ENCODE measurements around the gene DRAXIN. TPM values are rescaled to one million over a fixed set of nuclear protein-coding genes. Genes with fewer than 3 reads are reported as not detected.

Gene DRAXIN
- total RNA-seq, 2 experiments from 2014 or later, result 0.15 to 0.19 TPM

DNA sequence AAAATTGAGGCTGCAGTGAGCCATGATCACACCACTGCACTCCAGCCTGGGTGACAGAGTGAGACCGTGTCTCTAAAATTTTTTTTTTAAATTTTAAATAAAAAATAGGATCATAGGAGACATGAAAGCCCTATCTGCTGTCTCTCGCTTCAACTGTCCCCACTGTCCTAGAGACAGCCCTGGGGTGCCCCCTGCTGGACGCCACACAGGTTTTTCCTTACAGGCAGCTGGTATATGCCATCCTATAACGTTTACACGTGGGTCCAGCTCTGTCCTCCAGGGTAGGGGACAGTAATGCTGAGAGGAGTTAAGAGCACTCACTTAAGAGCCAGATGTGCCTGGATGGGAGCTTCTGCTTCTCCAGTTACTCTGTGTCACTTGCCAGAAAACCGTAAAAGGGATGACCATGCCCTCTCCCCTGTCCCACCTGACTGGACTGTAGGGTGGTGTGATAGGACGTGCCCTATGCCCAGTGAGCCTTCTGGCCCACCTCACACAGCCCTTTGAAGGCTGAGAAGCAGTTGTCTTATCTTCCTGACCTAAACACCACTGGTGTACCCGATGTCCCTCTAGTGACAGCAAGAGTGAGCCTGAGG is 45.7 kb upstream of the DRAXIN start:
- Histone ChIP-seq H3K9me3 (ENCODE audit: low read length) (no peaks in the 10 kb centered on the region), H2AFZ (ENCODE audit: low read length) (no peak overlapping the region), H3K79me2 (ENCODE audit: insufficient read depth, low read depth, low read length) (no peaks in the 10 kb centered on the region), H3K9me2 (ENCODE audit: insufficient read depth, low read length) (no peaks in the 10 kb centered on the region), H3K4me2 (ENCODE audit: low read length) (no peak overlapping the region), H3K27ac (ENCODE audit: low read depth, low read length, poor library complexity, severe bottlenecking) (no peak overlapping the region), H3K4me1 (ENCODE audit: insufficient read depth, low read length, poor library complexity, severe bottlenecking) (peaks cover 19% of the 10 kb centered on the region), H4K20me1 (ENCODE audit: insufficient read depth, low read length) (no peaks in the 10 kb centered on the region), H3K4me3 (ENCODE audit: low read depth, low read length, poor library complexity, severe bottlenecking) (no peak overlapping the region), H3K36me3 (ENCODE audit: insufficient read depth, low read length) (no peaks in the 10 kb centered on the region)
- peak; percentile 81 for DNase-seq (ENCODE audit: low spot score)
- TF ChIP-seq, protein P1, sequence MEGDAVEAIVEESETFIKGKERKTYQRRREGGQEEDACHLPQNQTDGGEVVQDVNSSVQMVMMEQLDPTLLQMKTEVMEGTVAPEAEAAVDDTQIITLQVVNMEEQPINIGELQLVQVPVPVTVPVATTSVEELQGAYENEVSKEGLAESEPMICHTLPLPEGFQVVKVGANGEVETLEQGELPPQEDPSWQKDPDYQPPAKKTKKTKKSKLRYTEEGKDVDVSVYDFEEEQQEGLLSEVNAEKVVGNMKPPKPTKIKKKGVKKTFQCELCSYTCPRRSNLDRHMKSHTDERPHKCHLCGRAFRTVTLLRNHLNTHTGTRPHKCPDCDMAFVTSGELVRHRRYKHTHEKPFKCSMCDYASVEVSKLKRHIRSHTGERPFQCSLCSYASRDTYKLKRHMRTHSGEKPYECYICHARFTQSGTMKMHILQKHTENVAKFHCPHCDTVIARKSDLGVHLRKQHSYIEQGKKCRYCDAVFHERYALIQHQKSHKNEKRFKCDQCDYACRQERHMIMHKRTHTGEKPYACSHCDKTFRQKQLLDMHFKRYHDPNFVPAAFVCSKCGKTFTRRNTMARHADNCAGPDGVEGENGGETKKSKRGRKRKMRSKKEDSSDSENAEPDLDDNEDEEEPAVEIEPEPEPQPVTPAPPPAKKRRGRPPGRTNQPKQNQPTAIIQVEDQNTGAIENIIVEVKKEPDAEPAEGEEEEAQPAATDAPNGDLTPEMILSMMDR (conservative IDR thresholded peaks at IDR 0.05; ENCODE audit: low read length), result peak; percentile 81
- no peak for TF ChIP-seq EZH2phosphoT487 (IDR thresholded peaks at IDR 0.05; ENCODE audit: borderline replicate concordance, low read depth, low read length)
- no TSS peak for BruUV-seq (replicated peaks)
- intact Hi-C loops (cut with micrococcal nuclease; ENCODE audit: unreplicated experiment), result loop anchor here (10.0 kb wide), 1 partner anchor 81 kb away; no protein-coding TSS in a partner anchor
- POLR2A ChIA-PET, result no interaction called here
- CTCF ChIA-PET (ENCODE audit: unreplicated experiment), result no interaction called here

DNA sequence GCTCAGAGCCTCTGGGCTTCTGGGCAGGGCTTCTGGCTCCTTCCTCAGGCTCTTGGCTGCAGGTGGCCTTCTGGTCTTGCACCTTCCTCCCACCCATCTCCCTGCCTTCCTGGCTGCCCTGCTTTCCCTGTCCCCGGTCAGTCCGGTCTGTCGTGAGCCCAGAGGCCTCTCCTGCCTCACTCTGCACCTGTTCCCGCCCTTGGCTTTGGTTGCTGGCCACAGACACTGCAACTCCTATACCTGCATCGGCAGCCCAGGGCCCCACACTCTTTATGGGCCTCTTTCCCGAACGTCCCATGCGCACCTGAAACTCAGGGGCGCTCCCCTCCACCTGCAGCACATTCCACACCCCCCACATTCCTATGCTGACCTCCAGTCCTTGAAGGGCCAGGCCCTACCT is 45.2 kb upstream of the DRAXIN start:
- DNase-seq (ENCODE audit: low spot score), result no peak
- H3K4me3 ChIP-seq (ENCODE audit: low read depth, low read length, poor library complexity, severe bottlenecking), result no peak overlapping the region
- POLR2A ChIA-PET, result no interaction called here
- TF ChIP-seq EZH2phosphoT487 (IDR thresholded peaks at IDR 0.05; ENCODE audit: borderline replicate concordance, low read depth, low read length), result no peak
- TF ChIP-seq, protein P1 (conservative IDR thresholded peaks at IDR 0.05; ENCODE audit: low read length), result no peak
- no peaks in the 10 kb centered on the region for H3K79me2 ChIP-seq (ENCODE audit: insufficient read depth, low read depth, low read length)
- H2AFZ ChIP-seq (ENCODE audit: low read length), result no peak overlapping the region
- no peaks in the 10 kb centered on the region for H3K9me2 ChIP-seq (ENCODE audit: insufficient read depth, low read length)
- H3K36me3 ChIP-seq (ENCODE audit: insufficient read depth, low read length), result no peaks in the 10 kb centered on the region
- no peak overlapping the region for H3K27ac ChIP-seq (ENCODE audit: low read depth, low read length, poor library complexity, severe bottlenecking)
- CTCF ChIA-PET (ENCODE audit: unreplicated experiment), result no interaction called here
- no TSS peak for BruUV-seq (replicated peaks)
- no peak overlapping the region for H3K4me2 ChIP-seq (ENCODE audit: low read length)
- H3K9me3 ChIP-seq (ENCODE audit: low read length), result no peaks in the 10 kb centered on the region
- intact Hi-C loops (cut with micrococcal nuclease; ENCODE audit: unreplicated experiment), result loop anchor here (10.0 kb wide), 1 partner anchor 82 kb away; no protein-coding TSS in a partner anchor
- H3K4me1 ChIP-seq (ENCODE audit: insufficient read depth, low read length, poor library complexity, severe bottlenecking), result peaks cover 20% of the 10 kb centered on the region
- H4K20me1 ChIP-seq (ENCODE audit: insufficient read depth, low read length), result no peaks in the 10 kb centered on the region

DNA sequence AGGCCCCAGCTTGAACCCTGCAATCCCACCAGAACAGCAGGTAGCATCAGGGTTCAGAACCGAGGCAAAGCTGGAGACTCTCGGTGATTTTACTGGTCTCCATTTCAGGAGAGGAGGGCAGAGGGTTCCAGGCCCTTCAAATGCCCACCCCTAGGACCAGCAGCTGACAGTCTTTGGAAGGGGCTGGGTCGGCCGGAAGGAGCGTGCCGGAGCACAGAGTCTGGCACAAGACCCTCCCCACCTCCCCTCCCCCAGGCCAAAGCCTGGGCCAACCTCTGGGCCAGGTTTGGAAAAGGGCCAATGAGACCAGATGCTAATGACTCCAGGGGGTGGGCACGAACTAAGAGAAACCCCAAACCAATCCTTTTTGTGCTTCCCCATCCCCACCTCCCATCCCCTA is 44.2 kb upstream of the DRAXIN start:
- POLR2A ChIA-PET, result no interaction called here

More for the DNA sequence above, 44.2 kb upstream of the DRAXIN start:
- CTCF ChIA-PET (ENCODE audit: unreplicated experiment), result no interaction called here
- Histone ChIP-seq H4K20me1 (ENCODE audit: insufficient read depth, low read length) (no peaks in the 10 kb centered on the region), H2AFZ (ENCODE audit: low read length) (no peak overlapping the region), H3K4me2 (ENCODE audit: low read length) (no peak overlapping the region), H3K36me3 (ENCODE audit: insufficient read depth, low read length) (no peaks in the 10 kb centered on the region), H3K79me2 (ENCODE audit: insufficient read depth, low read depth, low read length) (no peaks in the 10 kb centered on the region), H3K4me3 (ENCODE audit: low read depth, low read length, poor library complexity, severe bottlenecking) (no peak overlapping the region), H3K9me2 (ENCODE audit: insufficient read depth, low read length) (no peaks in the 10 kb centered on the region), H3K27ac (ENCODE audit: low read depth, low read length, poor library complexity, severe bottlenecking) (no peak overlapping the region), H3K4me1 (ENCODE audit: insufficient read depth, low read length, poor library complexity, severe bottlenecking) (peaks cover 20% of the 10 kb centered on the region), H3K9me3 (ENCODE audit: low read length) (no peaks in the 10 kb centered on the region)
- intact Hi-C loops (cut with micrococcal nuclease; ENCODE audit: unreplicated experiment), result loop anchor here (10.0 kb wide), 1 partner anchor 83 kb away; no protein-coding TSS in a partner anchor
- DNase-seq (ENCODE audit: low spot score), result no peak
- TF ChIP-seq EZH2phosphoT487 (IDR thresholded peaks at IDR 0.05; ENCODE audit: borderline replicate concordance, low read depth, low read length), result no peak
- BruUV-seq (replicated peaks), result no TSS peak

Data from OCI-LY7 (cell line).